ENCODE measurements around the gene TMOD1. TPM values are rescaled to one million over a fixed set of nuclear protein-coding genes. Genes with fewer than 3 reads are reported as not detected.

TMOD1 gene
- total RNA-seq, 4 donors from 2014 or later, result 30.0 to 47.0 (median 36.0) TPM

- Histone ChIP-seq H3K27ac (no peak overlapping the region), H3K36me3 (peaks cover 0 to 92% (median 0%) of the 10 kb centered on the region in 3 donors), H3K27me3 (no peaks in the 10 kb centered on the region), H3K4me1 (no peaks in the 10 kb centered on the region), H3K9me3 (no peaks in the 10 kb centered on the region), H3K4me3 (no peak overlapping the region)
- TF ChIP-seq EP300 (IDR thresholded peaks at IDR 0.05) (no peak), CTCF (IDR thresholded peaks at IDR 0.05) (no peak), POLR2A (IDR thresholded peaks at IDR 0.05) (no peak)
- 93 to 95% methylated on average over 5 of the region's 5 CpGs for WGBS, 2 donors
- DNase-seq (ENCODE audit: low spot score in 2 of 2), result no peak
These were observed 146.5 kb downstream of the TMOD1 start for GRCh38 chr9:97647996-97648395.

Other genes with a start within 250 kb of the TMOD1 start
- gene CCDC180, start 194.0 kb upstream of the TMOD1 start, total RNA-seq, result 10 to 100 TPM in 2 of 4 donors, 1 to 10 TPM in 2; 6.0 to 14.0 (median 11.7) TPM
- gene TDRD7, start 89.6 kb upstream of the TMOD1 start, total RNA-seq, result 10 to 100 TPM in 3 of 4 donors, 1 to 10 TPM in 1; 9.6 to 18.4 (median 10.8) TPM
- gene TSTD2, start 131.7 kb downstream of the TMOD1 start, total RNA-seq, result 10 to 100 TPM; 14.0 to 54.1 (median 23.6) TPM
- gene NCBP1, start 132.2 kb downstream of the TMOD1 start, total RNA-seq, result 10 to 100 TPM; 18.6 to 38.4 (median 24.4) TPM
- gene XPA, start 195.7 kb downstream of the TMOD1 start, total RNA-seq, result 10 to 100 TPM; 16.6 to 27.8 (median 20.0) TPM